SK-N-MC (cell line): ENCODE results near the gene KRTAP4-4.
"Not testable (repeated sequence)": the region's sequence is repeated elsewhere in the genome, so short reads cannot be mapped to it uniquely, and the experiment has no call there.

ENCODE experiments used
- DNase-seq: peaks from one replicate; pipeline ENCODE4 v3.0.0-alpha.2; 2011; ENCODE audit warnings: low read depth, low spot score
- H3K27ac ChIP-seq: fragments of 200-600 bp; sonication (generic); 2 replicates; pipeline ENCODE4 v1.5.1; 2016; ENCODE audit warnings: mixed run types
- H3K36me3 ChIP-seq: fragments of 200-600 bp; sonication (generic); 2 replicates; pipeline ENCODE4 v1.6.1; 2017; ENCODE audit warnings: antibody characterized with exemption, low read length, mixed read lengths; ENCODE audit not compliant: insufficient read depth
- H3K4me3 ChIP-seq: fragments of 200-600 bp; sonication (generic); 2 replicates; pipeline ENCODE4 v1.5.1; 2016
- H3K9ac ChIP-seq: fragments of 200-600 bp; sonication (generic); 2 replicates; pipeline ENCODE4 v1.8.0; 2017; ENCODE audit warnings: mixed run types, mixed read lengths; ENCODE audit not compliant: insufficient read length
- H3K9me3 ChIP-seq: fragments of 200-600 bp; sonication (generic); 2 replicates; pipeline ENCODE4 v1.6.1; 2017; ENCODE audit warnings: low read depth, mild to moderate bottlenecking, antibody characterized with exemption, low read length, moderate library complexity, mixed read lengths
- EZH2 ChIP-seq: fragments of 200-600 bp; sonication (generic); IDR thresholded peaks from one replicate; pipeline ENCODE4 v1.6.1; 2017; ENCODE audit warnings: antibody characterized with exemption
- FOXP2 ChIP-seq: optimal IDR thresholded peaks from 2 replicates; pipeline ENCODE3; 2011; ENCODE audit warnings: mild to moderate bottlenecking, moderate library complexity; ENCODE audit not compliant: insufficient read depth; ENCODE audit errors: extremely low read length, control extremely low read depth
- POLR2AphosphoS5 ChIP-seq: IDR thresholded peaks from 2 replicates; pipeline ENCODE4 v1.6.1; 2012; ENCODE audit warnings: mild to moderate bottlenecking, low read depth, low read length, borderline replicate concordance

KRTAP4-4 gene

DNA sequence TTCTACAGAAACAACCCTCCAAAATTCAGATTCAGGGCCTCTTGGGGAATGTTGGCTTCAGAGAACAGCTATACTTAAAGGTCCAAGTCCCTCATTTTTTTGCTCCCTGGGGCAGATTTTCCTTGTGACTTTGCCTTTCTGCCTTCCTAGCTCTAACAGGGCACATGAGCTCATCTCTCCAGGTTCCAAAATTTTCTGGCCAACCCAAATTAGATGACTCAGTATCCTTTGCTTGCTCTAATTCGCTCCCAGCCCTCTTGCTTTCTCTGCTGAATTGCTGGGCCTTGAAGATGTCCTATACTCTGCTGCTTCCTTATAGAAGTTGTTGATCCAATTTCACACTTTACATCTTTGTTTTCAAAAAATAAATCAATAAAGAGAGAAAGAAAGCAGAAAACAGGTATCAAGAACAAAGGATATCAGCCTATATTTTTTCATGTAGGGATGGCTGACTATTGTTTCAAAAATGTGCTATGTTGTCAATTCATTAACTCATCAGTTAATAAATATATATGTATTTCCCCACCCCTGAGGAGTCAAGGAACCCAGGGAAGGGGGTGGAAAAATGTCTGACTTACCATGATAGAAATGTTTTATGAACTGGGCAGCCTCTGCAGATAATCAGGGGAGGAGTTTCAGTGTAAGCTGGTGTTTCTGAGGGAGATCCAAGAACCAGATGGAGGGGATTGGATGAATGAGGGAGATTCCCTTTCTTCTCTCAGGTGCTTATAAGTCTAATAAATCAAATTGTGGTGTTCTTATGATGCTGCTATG, 18.5 kb upstream of the KRTAP4-4 start:
- TF ChIP-seq EZH2 = no peak
- no peak for TF ChIP-seq POLR2AphosphoS5
- no peak for TF ChIP-seq FOXP2
- H3K27ac ChIP-seq = no peak overlapping the region

DNA sequence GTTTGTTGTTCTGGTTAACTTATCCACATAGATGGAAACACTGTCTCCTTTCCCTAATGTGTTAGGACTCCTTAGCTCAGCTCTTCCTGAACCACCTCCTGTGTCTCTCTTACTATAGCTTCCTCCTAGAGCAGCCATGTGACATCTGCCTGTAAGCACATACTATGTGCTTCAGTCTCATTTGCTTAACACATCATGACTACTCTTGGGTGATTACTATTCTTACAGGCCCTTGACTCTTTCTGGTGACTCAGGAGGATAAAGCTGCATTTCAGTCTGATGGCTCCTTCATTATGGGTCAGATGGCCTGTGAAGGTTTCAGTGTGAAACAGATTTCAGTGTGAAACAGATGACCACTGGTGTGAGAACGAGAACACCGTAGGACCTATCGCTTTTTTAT, 17.8 kb upstream of the KRTAP4-4 start:
- DNase-seq = no peak
- no peaks in the 10 kb centered on the region for H3K9me3 ChIP-seq
- no peak overlapping the region for H3K4me3 ChIP-seq
- H3K36me3 ChIP-seq = no peaks in the 10 kb centered on the region
- no peak overlapping the region for H3K27ac ChIP-seq
- TF ChIP-seq FOXP2 (no peak), EZH2 (no peak)
- no peak overlapping the region for H3K9ac ChIP-seq

More for the DNA sequence above, 18.5 kb upstream of the KRTAP4-4 start:
- no peaks in the 10 kb centered on the region for H3K36me3 ChIP-seq
- no peak overlapping the region for H3K4me3 ChIP-seq
- DNase-seq = no peak
- no peak overlapping the region for H3K9ac ChIP-seq
- no peaks in the 10 kb centered on the region for H3K9me3 ChIP-seq

DNA sequence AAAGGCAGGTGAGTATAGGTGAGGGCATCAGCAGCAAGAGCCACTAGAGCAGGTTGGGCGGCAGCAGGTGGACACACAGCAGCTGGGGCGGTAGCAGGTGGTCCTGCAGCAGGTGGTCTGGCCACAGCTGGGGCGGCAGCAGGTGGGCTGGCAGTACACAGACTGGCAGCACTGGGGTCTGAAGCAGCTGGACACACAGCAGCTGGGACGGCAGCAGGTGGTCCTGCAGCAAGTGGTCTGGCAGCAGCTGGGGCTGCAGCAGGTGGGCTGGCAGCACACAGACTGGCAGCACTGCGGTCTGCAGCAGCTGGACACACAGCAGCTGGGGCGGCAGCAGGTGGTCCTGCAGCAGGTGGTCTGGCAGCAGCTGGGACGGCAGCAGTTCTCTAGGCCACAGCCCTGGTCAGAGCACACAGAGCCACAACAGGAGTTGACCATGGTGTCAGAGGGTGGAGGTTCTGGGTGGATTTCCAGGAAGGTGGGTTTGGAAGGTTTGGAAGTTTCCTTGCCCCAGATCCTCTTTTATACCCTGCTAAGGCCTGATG, 17.3 kb upstream of the KRTAP4-4 start, which contains the start of gene KRTAP4-2:
KRTAP4-2 (minus strand) TSS at position 495 of the 545 bp plus-strand sequence; CDS start at position 438, 57 bp downstream.
- no peak within 1 kb of the TSS for H3K9ac ChIP-seq
- TF ChIP-seq POLR2AphosphoS5 = no peak
- TF ChIP-seq EZH2 = no peak
- no peak for TF ChIP-seq FOXP2
- no peak for DNase-seq
- H3K36me3 ChIP-seq = no peaks in the 10 kb centered on the region
- no peaks in the 10 kb centered on the region for H3K9me3 ChIP-seq
- no peak within 1 kb of the TSS for H3K4me3 ChIP-seq
- no peak within 1 kb of the TSS for H3K27ac ChIP-seq

DNA sequence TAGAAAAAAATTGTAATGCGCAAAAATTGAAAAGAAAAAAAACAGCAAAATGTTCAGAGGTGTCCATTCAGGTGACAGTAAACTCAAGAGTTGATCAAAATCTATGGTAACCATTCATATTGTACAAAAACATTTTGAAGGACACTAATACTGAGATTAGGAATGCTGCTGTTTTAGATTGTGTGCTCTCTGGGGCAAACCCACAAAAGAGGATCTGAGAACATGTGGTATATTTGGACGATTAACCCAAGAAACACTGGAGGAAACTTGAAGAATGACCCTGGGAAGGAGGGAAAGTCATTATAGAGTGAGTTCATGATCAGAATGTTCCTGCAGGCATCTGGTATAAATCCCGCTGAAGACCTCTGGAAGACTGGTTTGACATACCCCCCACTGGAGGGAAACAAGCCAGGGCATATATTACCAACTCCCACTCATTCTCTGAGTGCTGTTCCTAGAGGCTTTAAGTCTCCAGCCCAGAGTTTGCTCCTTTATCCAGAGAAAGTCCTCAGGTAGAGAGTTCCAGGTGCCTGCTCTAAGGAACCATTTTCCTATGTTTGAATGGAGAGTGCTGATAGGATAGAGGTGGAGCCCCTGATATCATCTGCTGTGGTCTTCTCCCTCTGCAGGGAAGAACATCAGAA, 16.3 kb upstream of the KRTAP4-4 start:
- TF ChIP-seq EZH2 = no peak
- no peak for TF ChIP-seq POLR2AphosphoS5
- TF ChIP-seq FOXP2 = no peak
- H3K9ac ChIP-seq = no peak overlapping the region
- no peaks in the 10 kb centered on the region for H3K9me3 ChIP-seq
- no peak for DNase-seq
- H3K27ac ChIP-seq = no peak overlapping the region
- no peak overlapping the region for H3K4me3 ChIP-seq
- no peaks in the 10 kb centered on the region for H3K36me3 ChIP-seq

DNA sequence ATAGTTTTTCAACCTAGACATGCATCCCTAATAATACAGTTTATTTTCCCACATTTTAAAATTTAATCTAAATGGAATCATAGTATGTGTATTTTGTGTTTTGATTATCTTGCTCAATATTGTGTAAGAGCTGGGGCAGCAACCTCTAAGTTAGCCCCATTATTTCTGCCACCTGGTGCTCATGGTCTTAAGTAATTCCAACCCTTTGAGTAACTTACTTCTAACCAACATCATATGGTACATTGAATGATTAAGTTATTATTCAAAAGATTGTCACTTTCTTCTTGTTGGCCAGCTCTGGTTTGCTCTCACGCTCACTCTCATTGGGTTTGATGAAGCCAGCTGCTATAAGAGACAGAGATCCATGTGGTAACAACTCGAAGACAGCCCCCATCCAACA, 11.3 kb upstream of the KRTAP4-4 start:
- no peak overlapping the region for H3K9ac ChIP-seq
- H3K9me3 ChIP-seq = no peaks in the 10 kb centered on the region
- DNase-seq = no peak
- no peaks in the 10 kb centered on the region for H3K36me3 ChIP-seq
- TF ChIP-seq POLR2AphosphoS5 (no peak), FOXP2 (no peak), EZH2 (no peak)
- no peak overlapping the region for H3K27ac ChIP-seq
- no peak overlapping the region for H3K4me3 ChIP-seq

DNA sequence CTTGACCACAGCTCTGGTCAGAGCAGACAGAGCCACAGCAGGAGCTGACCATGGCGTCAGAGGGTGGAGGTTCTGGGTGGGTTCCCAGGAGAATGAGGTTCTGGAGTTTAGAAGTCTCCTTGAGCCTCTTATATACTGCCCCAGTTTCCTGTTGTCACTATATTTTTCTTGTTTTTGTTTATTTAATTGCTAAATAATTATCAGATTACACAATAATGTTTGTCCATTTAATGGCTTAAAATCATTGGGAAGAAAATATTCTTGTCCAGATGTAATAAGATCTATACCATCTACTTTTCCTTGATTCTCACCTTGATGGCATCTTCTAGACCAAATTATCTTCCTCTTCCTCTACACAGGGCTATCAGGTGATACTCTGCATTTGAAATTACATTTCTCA, 7.6 kb upstream of the KRTAP4-4 start, which contains the start of gene KRTAP4-3:
KRTAP4-3 (minus strand) TSS at position 101 of the 400 bp plus-strand sequence; CDS start at position 52, 49 bp downstream.
- peak within 1 kb of the TSS; percentile 13 for H3K9ac ChIP-seq

DNA sequence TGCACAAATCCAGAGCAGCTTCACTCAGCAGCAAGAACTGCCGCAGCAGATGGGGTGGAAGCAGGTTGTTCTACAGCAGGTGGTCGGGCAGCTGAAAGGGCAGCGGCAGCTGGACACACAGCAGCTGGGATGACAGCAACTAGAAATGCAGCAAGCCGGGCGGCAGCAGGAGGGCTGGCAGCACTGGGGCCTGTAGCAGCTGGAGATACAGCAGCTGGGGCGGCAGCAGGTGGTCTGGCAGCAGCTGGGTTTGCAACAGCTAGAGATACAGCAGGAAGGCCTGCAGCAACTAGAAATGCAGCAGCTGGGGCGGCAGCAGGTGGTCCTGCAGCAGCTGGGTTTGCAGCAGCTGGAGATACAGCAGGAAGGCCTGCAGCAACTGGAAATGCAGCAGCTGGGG, 7.0 kb upstream of the KRTAP4-4 start:
- Histone ChIP-seq H3K4me3 (peak overlapping the region; percentile 46), H3K9me3 (0 out of 2 replicates have a peak, but pooled peaks cover 3% of the 10 kb centered on the region), H3K36me3 (no peaks in the 10 kb centered on the region), H3K27ac (peak overlapping the region; percentile 73), H3K9ac (no peak overlapping the region)
- TF ChIP-seq POLR2AphosphoS5 (no peak), FOXP2 (no peak), EZH2 (no peak)
- no peak for DNase-seq

More for the DNA sequence above, 7.6 kb upstream of the KRTAP4-4 start, which contains the start of gene KRTAP4-3:
- H3K4me3 ChIP-seq = peak within 1 kb of the TSS; percentile 46
- no peaks in the 10 kb centered on the region for H3K36me3 ChIP-seq
- DNase-seq = no peak
- 0 out of 2 replicates have a peak, but pooled peaks cover 3% of the 10 kb centered on the region for H3K9me3 ChIP-seq
- H3K27ac ChIP-seq = peak within 1 kb of the TSS; percentile 77
- TF ChIP-seq EZH2 = no peak
- no peak for TF ChIP-seq POLR2AphosphoS5
- no peak for TF ChIP-seq FOXP2

DNA sequence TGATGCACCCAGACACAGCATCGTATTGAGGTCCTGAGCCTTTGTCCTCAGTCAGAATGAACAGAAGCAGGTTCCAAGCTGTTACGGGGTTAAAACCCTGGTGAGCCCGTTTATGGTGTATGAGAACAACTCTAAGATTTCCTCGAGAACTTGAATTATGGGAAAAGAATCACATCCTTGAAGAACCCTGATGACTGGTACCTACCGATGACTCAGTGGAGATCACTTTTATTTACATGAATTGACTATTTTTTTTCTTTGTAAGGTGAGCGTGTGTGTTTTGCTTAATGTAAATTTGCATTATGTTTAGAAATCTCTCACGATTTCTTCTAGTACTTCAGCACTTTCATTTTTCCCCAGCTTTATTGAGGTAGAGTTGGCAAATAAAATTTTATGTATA, 3.3 kb upstream of the KRTAP4-4 start:
- no peak for DNase-seq

DNA sequence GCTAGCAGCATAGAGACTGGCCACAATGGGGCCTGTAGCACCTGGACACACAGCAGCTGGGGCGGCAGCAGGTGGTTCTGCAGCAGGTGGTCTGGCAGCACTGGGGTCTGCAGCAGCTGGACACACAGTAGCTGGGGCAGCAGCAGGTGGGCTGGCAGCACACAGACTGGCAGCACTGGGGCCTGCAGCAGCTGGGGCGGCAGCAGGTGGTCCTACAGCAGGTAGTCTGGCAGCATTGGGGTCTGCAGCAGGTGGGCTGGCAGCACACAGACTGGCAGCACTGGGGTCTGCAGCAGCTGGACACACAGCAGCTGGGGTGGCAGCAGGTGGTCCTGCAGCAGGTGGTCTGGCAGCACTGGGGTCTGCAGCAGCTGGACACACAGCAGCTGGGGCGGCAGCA, 358 bp downstream of the KRTAP4-4 start:
- H3K36me3 ChIP-seq, H3K27ac ChIP-seq, H3K4me3 ChIP-seq, H3K9ac ChIP-seq, H3K9me3 ChIP-seq, DNase-seq: not testable (repeated sequence)

More for the DNA sequence above, 3.3 kb upstream of the KRTAP4-4 start:
- Histone ChIP-seq H3K27ac (peak overlapping the region; percentile 42; the same call in 1 of the 2 replicates), H3K9ac (no peak overlapping the region), H3K4me3 (no peak overlapping the region), H3K9me3 (0 out of 2 replicates have a peak, but pooled peaks cover 3% of the 10 kb centered on the region), H3K36me3 (no peaks in the 10 kb centered on the region)
- TF ChIP-seq EZH2 = no peak
- no peak for TF ChIP-seq FOXP2
- TF ChIP-seq POLR2AphosphoS5 = no peak
